Naive thymus-derived CD4-positive, alpha-beta T cell (primary cell): ENCODE data around the gene PLEKHG4. TPM values are rescaled to one million over a fixed set of nuclear protein-coding genes. Genes with fewer than 3 reads are reported as not detected.

Source experiments
- ATAC-seq: fragments of 150-1000 bp; cut with Tn5 transposase; 2 replicates; pipeline ENCODE4 v1.10.0; 2021; ENCODE audit warnings: mild to moderate bottlenecking, moderate library complexity
- CTCF ChIA-PET: fragments of 350-600 bp; sonication (Branson Sonifier 250); formaldehyde crosslinking; loops from one replicate; lab custom pipeline; 2021; ENCODE audit warnings: antibody characterized with exemption; lab: Charles Lee
- POLR2A ChIA-PET: fragments of 350-600 bp; sonication (Branson Sonifier 250); formaldehyde crosslinking; loops from one replicate; lab custom pipeline; 2021; ENCODE audit warnings: antibody characterized with exemption, inconsistent platforms; lab: Charles Lee
- DNase-seq, 9 donors: peaks; one replicate each; pipeline versions ENCODE4 v3.0.0 to v3.0.0-alpha.2; 2020 to 2022; ENCODE audit warnings: mixed read lengths in 1 of 9
- H3K27ac ChIP-seq: one replicate; pipeline ENCODE4 v1.7.0; 2013; ENCODE audit warnings: mild to moderate bottlenecking, low read depth, low read length, moderate library complexity
- H3K27me3 ChIP-seq, 2 donors: one replicate each; pipeline ENCODE4 v1.7.0; 2013; ENCODE audit warnings: low read length in 2 of 2, mild to moderate bottlenecking in 2 of 2, moderate library complexity in 2 of 2; ENCODE audit not compliant: control insufficient read depth in 2 of 2, insufficient read depth in 2 of 2
- H3K36me3 ChIP-seq, 3 experiments: 1 replicate in 2 of 3; 2 replicates in 1 of 3; pipeline ENCODE4 v1.7.0; 2013; ENCODE audit warnings: low read length in 3 of 3, mild to moderate bottlenecking in 3 of 3, moderate library complexity in 1 of 3; ENCODE audit not compliant: insufficient read depth in 3 of 3, control insufficient read depth in 2 of 3
- H3K4me1 ChIP-seq, 2 donors: one replicate each; pipeline ENCODE4 v1.7.0; 2013; ENCODE audit warnings: low read length in 2 of 2, mild to moderate bottlenecking in 2 of 2, moderate library complexity in 1 of 2; ENCODE audit not compliant: control insufficient read depth in 2 of 2, insufficient read depth in 2 of 2
- H3K4me3 ChIP-seq: 2 replicates; pipeline ENCODE4 v1.7.0; 2013; ENCODE audit warnings: mild to moderate bottlenecking, low read length
- H3K9me3 ChIP-seq, 3 experiments: 1 replicate in 2 of 3; 2 replicates in 1 of 3; pipeline ENCODE4 v1.7.0; 2013; ENCODE audit warnings: low read length in 3 of 3; ENCODE audit not compliant: control insufficient read depth in 2 of 3
- H3K27ac Mint-ChIP-seq, 9 donors: one replicate each; pipeline ENCODE4 v1.8.0; 2020 to 2022; ENCODE audit warnings: mixed read lengths in 9 of 9, mild to moderate bottlenecking in 8 of 9, moderate library complexity in 5 of 9, inconsistent platforms in 2 of 9
- H3K27me3 Mint-ChIP-seq, 5 donors: one replicate each; pipeline ENCODE4 v1.8.0; 2021 to 2022; ENCODE audit warnings: mixed read lengths in 5 of 5, mild to moderate bottlenecking in 1 of 5
- H3K36me3 Mint-ChIP-seq, 5 donors: one replicate each; pipeline ENCODE4 v1.8.0; 2020 to 2022; ENCODE audit warnings: mixed read lengths in 5 of 5, mild to moderate bottlenecking in 3 of 5, inconsistent platforms in 1 of 5
- H3K4me1 Mint-ChIP-seq, 7 donors: one replicate each; pipeline ENCODE4 v1.8.0; 2020 to 2022; ENCODE audit warnings: mixed read lengths in 7 of 7, mild to moderate bottlenecking in 3 of 7, inconsistent platforms in 1 of 7
- H3K4me3 Mint-ChIP-seq, 10 donors: one replicate each; pipeline ENCODE4 v1.8.0; 2020 to 2022; ENCODE audit warnings: mild to moderate bottlenecking in 10 of 10, mixed read lengths in 10 of 10, moderate library complexity in 6 of 10, inconsistent platforms in 2 of 10
- H3K9me3 Mint-ChIP-seq, 11 donors: one replicate each; pipeline ENCODE4 v1.8.0; 2020 to 2022; ENCODE audit warnings: mixed read lengths in 11 of 11, mild to moderate bottlenecking in 4 of 11, inconsistent platforms in 1 of 11, moderate library complexity in 1 of 11
- intact Hi-C, 2 donors: fragments of 100-400 bp; cut with micrococcal nuclease; formaldehyde crosslinking; loops; one replicate each; pipeline ENCODE4 v1.15.1; 2023
- polyA plus RNA-seq, 2 donors: library from polyadenylated mRNA; unstranded; fragments of 300-500 nt; fragmentation: Illumina TruSeq; gene quantifications; one replicate each; pipeline ENCODE4 v1.2.3, GENCODE V29; 2021
- total RNA-seq, 6 experiments: library from RNA in 5 of 6; stranded (reverse) in 5 of 6; gene quantifications; 1 replicate in 5 of 6; 2 replicates in 1 of 6; pipeline ENCODE4 v1.2.3 and lab custom pipeline; 2021 to 2026

Gene PLEKHG4
- total and polyA plus RNA-seq, 7 experiments from 2014 or later = 6.2 to 32.3 (median 23.2) TPM

DNA sequence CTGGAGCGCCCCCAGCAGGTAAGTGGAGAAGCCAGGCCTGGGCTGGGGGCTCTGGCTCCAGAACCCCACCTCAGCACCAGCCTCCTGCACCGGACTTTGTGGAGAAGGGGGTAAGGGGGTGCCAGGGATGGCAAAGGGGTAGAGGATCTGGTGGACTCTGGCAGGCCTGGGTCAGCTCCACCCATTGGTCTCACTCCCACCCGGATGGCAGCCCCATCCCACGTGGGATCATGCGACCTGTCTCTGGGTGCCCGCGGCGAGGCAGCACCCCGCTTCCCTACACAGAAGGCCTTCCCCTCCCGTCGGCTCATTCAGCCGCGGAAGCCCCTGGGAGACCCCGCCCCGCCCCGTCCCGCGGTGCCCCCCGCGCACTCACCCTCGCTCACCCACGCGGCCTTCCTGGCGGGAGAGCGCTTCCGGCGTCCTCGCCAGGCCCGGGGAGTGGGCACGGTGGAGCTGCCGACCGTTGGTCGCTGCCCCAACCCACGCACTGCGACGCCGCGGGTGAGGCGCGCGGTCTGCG lies 498 bp upstream of the PLEKHG4 start:
- no peaks in the 10 kb centered on the region for H3K27me3 ChIP-seq
- peak overlapping the region; percentile 72 for H3K27ac ChIP-seq
- Mint-ChIP-seq H3K4me3 (peak overlapping the region; percentile 74 to 90 (median 83)), H3K36me3 (peaks cover 0 to 10% (median 7%) of the 10 kb centered on the region in 5 donors), H3K27me3 (no peaks in the 10 kb centered on the region), H3K9me3 (no peaks in the 10 kb centered on the region), H3K27ac (peak overlapping the region; percentile 62 to 93 (median 78)), H3K4me1 (peaks cover 6 to 26% (median 19%) of the 10 kb centered on the region in 7 donors)
- ChIA-PET CTCF (no interaction called here), POLR2A (interaction anchor here (0.6 kb wide), 1 partner anchor 11 kb away, joined by 3 read pairs; no protein-coding TSS in a partner anchor)
- peak overlapping the region; percentile 70 for H3K4me3 ChIP-seq
- H3K9me3 ChIP-seq = no peaks in the 10 kb centered on the region
- H3K36me3 ChIP-seq = peaks cover 0 to 13% (median 0%) of the 10 kb centered on the region in 3 experiments
- intact Hi-C loops = loop anchor here (1.0 to 10.0 kb wide), 10 partner anchors 32 to 332 kb away; partner anchors contain the start of genes TMEM208 (in 2 of the 2), ATP6V0D1 (in 1 of the 2), FHOD1 (in 1 of the 2) and ZDHHC1 (in 1 of the 2)
- peaks cover 9 to 27% of the 10 kb centered on the region in 2 donors for H3K4me1 ChIP-seq
- peak in 8 of 9 donors; percentile 29 to 86 (median 42) for DNase-seq
- ATAC-seq = peak; percentile 55

DNA sequence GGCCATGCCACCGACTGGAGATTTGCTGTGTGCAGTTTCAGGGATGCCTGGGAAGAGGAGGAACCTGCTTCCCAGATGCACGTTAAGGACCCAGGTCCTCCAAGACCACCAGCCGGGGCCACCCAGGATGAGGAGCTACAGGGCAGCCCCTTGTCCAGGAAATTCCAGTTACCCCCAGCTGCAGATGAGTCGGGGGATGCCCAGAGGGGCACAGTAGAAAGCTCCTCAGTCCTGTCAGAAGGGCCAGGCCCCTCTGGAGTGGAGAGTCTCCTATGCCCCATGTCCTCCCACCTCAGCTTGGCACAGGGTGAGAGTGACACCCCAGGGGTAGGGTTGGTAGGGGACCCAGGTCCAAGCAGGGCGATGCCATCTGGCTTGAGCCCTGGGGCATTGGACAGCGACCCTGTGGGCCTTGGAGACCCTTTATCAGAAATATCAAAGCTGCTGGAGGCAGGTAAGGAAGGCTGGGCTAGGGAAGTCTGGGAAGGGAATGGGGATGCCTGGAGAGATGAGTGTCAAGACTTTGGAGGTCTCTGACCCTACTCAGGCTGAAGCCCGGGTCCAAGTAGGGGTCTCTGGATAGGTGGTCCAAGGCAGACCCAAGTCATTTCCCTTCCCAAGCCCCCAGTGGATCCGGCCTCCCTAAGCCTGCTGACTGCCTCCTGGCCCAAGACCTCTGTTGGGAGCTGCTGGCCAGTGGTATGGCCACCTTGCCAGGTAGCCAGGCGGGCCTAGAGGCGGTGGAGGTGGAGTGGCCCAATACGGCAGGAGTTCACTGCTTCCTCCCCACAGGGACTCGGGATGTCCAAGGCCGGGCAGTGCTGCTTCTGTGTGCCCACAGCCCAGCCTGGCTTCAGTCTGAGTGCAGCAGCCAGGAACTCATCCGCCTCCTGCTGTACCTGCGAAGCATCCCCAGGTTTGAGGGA lies 1.0 kb downstream of the PLEKHG4 start:
- ChIA-PET CTCF (interaction anchor here (0.5 kb wide), 1 partner anchor 167 kb away, joined by 3 read pairs; no protein-coding TSS in a partner anchor), POLR2A (interaction anchor here (0.8 kb wide), 1 partner anchor 36 kb away, joined by 4 read pairs; no protein-coding TSS in a partner anchor)
- H3K4me3 Mint-ChIP-seq = peak overlapping the region in 9 of 10 donors; percentile 45 to 90 (median 72)
- H3K4me1 Mint-ChIP-seq = peaks cover 6 to 26% (median 21%) of the 10 kb centered on the region in 7 donors
- ATAC-seq = no peak
- H3K9me3 Mint-ChIP-seq = no peaks in the 10 kb centered on the region
- no peaks in the 10 kb centered on the region for H3K27me3 Mint-ChIP-seq
- DNase-seq = no peak
- H3K27me3 ChIP-seq = no peaks in the 10 kb centered on the region
- peaks cover 0 to 21% (median 0%) of the 10 kb centered on the region in 3 experiments for H3K36me3 ChIP-seq
- H3K27ac ChIP-seq = peak overlapping the region; percentile 72
- peak overlapping the region in 3 of 9 donors; percentile 29 to 72 (median 42) for H3K27ac Mint-ChIP-seq
- peaks cover 0 to 10% (median 7%) of the 10 kb centered on the region in 5 donors for H3K36me3 Mint-ChIP-seq
- peaks cover 9 to 27% of the 10 kb centered on the region in 2 donors for H3K4me1 ChIP-seq
- intact Hi-C loops = no loop called here
- no peaks in the 10 kb centered on the region for H3K9me3 ChIP-seq
- H3K4me3 ChIP-seq = peak overlapping the region; percentile 70

DNA sequence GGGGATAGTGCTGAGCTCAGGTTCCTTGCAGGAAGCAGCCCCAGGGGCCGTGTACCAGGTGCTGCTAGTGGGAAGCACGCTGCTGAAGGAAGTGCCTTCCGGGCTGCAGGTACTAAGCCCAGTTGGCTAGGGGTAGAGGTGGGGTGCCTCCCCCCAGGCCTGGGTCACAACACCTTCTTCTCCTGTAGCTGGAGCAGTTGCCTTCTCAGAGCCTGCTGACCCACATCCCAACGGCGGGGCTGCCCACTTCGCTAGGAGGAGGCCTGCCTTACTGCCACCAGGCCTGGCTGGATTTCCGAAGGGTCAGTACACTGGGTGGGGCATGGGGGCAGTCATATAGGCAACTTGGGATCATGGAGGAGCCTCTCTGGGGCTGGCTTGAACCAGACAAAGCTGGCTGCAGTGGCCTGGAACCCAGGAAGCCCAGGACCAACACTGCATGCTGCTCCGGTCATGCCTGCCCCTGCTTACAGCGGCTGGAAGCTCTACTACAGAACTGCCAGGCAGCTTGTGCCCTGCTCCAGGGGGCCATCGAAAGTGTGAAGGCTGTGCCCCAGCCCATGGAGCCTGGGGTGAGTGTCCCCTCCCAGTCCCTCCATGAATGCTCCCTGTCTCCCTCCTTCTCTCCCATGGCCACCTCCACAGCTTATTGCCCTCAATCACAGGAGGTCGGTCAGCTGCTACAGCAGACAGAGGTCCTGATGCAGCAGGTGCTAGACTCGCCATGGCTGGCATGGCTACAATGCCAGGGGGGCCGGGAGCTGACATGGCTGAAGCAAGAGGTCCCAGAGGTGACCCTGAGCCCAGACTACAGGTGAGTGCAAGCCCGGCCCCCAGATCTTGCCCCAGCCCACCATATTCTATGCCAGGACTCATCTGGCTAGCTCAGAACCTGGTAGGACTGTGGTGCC lies 2.5 kb downstream of the PLEKHG4 start:
- H3K4me1 ChIP-seq = peaks cover 9 to 27% of the 10 kb centered on the region in 2 donors
- Mint-ChIP-seq H3K4me3 (peak overlapping the region in 1 of 10 donors; percentile 52), H3K9me3 (no peaks in the 10 kb centered on the region), H3K27ac (no peak overlapping the region), H3K36me3 (peaks cover 0 to 6% (median 0%) of the 10 kb centered on the region in 5 donors), H3K27me3 (no peaks in the 10 kb centered on the region), H3K4me1 (peaks cover 0 to 20% (median 12%) of the 10 kb centered on the region in 7 donors)
- ATAC-seq = no peak
- H3K36me3 ChIP-seq = peaks cover 0 to 24% (median 0%) of the 10 kb centered on the region in 3 experiments
- H3K9me3 ChIP-seq = no peaks in the 10 kb centered on the region
- no peaks in the 10 kb centered on the region for H3K27me3 ChIP-seq
- H3K27ac ChIP-seq = no peak overlapping the region
- ChIA-PET POLR2A (interaction anchor here (0.9 kb wide), 1 partner anchor 45 kb away, joined by 4 read pairs; no protein-coding TSS in a partner anchor), CTCF (no interaction called here)
- intact Hi-C loops = no loop called here
- H3K4me3 ChIP-seq = no peak overlapping the region
- DNase-seq = no peak

DNA sequence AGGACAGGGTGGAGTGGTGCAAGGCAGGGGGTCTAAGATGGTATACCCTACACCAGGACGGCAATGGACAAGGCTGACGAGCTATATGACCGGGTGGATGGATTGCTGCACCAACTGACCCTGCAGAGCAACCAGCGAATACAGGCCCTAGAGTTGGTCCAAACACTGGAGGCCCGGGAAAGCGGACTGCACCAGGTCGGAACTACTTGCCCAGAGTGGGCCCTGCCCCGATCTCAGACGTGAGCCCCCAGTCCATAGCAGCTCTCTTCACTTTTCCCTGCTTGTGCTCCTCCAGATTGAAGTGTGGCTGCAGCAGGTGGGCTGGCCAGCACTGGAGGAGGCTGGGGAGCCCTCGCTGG lies 3.1 kb downstream of the PLEKHG4 start:
- Mint-ChIP-seq H3K36me3 (peaks cover 0 to 9% (median 3%) of the 10 kb centered on the region in 5 donors), H3K9me3 (no peaks in the 10 kb centered on the region), H3K27ac (peak overlapping the region in 1 of 9 donors; percentile 9), H3K4me1 (peaks cover 0 to 16% (median 11%) of the 10 kb centered on the region in 7 donors), H3K27me3 (no peaks in the 10 kb centered on the region), H3K4me3 (no peak overlapping the region)
- ATAC-seq (no peak), DNase-seq (no peak)
- Histone ChIP-seq H3K27ac (no peak overlapping the region), H3K9me3 (no peaks in the 10 kb centered on the region), H3K36me3 (peaks cover 0 to 28% (median 0%) of the 10 kb centered on the region in 3 experiments), H3K4me3 (no peak overlapping the region), H3K27me3 (no peaks in the 10 kb centered on the region), H3K4me1 (peaks cover 9 to 27% of the 10 kb centered on the region in 2 donors)
- intact Hi-C loops = no loop called here
- POLR2A ChIA-PET = interaction anchor here (0.5 kb wide), 1 partner anchor 199 kb away, joined by 4 read pairs; the partner anchor contains the start of gene ATP6V0D1
- CTCF ChIA-PET = no interaction called here

DNA sequence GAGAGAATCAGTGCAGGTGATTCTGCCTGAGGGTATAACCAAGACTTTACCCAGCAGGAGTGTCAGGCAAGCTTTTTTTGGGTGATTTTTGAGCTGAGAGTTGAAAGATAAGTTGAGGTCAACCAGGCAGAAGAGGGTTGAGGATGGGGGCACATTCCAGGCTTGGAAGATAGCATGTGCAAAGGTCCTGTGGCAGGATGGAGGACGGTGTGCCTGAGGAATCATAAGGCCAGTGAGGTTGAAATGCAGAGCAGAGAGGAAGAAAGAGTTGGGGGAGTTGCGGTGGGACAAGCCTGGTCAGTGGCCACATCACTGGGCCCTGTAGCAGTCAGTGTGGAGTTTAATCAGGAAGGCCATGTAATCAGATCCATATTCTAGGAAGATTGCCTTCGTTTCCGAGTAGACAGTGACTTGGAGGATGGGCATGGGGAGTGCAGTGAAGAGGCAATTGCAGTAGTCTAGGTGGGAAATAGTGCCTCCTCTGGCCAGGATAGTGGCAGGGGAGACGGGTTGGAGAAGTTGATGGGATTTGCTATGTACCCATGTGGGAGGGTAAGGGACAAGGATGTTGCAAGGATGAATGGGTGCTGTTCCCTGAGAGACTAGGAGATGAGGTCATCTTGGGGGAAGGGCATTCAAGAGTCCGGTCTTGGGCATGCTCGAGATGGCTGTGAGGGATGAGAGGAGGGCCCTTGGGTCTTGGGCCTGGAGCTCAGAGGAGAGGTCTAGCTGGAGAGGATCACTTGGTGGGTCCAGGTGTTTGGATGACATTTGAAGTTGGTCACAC lies 3.9 kb downstream of the PLEKHG4 start:
- POLR2A ChIA-PET = interaction anchor here (0.5 kb wide), 1 partner anchor 198 kb away, joined by 4 read pairs; the partner anchor contains the start of gene ATP6V0D1
- Mint-ChIP-seq H3K4me1 (peaks cover 0 to 10% (median 6%) of the 10 kb centered on the region in 7 donors), H3K27me3 (no peaks in the 10 kb centered on the region), H3K36me3 (peaks cover 0 to 10% (median 4%) of the 10 kb centered on the region in 5 donors), H3K4me3 (no peak overlapping the region), H3K9me3 (no peaks in the 10 kb centered on the region), H3K27ac (peak overlapping the region in 1 of 9 donors; percentile 9)
- intact Hi-C loops = no loop called here
- ATAC-seq (no peak), DNase-seq (no peak)
- CTCF ChIA-PET = no interaction called here
- H3K27ac ChIP-seq = no peak overlapping the region
- peaks cover 8 to 19% of the 10 kb centered on the region in 2 donors for H3K4me1 ChIP-seq
- H3K36me3 ChIP-seq = peaks cover 0 to 28% (median 0%) of the 10 kb centered on the region in 3 experiments
- no peak overlapping the region for H3K4me3 ChIP-seq
- H3K9me3 ChIP-seq = no peaks in the 10 kb centered on the region
- H3K27me3 ChIP-seq = no peaks in the 10 kb centered on the region
